ENCODE results near the gene KRR1.
A peak's percentile ranks its signal among the peaks of the same experiment; 100 is the strongest.

Gene KRR1

GRCh38 chr12:75505706-75506312, 5.6 kb downstream of the KRR1 start:
- no peak overlapping the region for H3K4me3 ChIP-seq (ENCODE audit: control insufficient read depth, low read depth, low read length)
- TF ChIP-seq CTCF (conservative IDR thresholded peaks at IDR 0.05; ENCODE audit: control insufficient read depth, insufficient read depth, low read depth, low read length) = peak; percentile 73
- DNase-seq (ENCODE audit: low read depth) = peak; percentile 57

- DNase-seq (ENCODE audit: low read depth) = no peak
- TF ChIP-seq CTCF (conservative IDR thresholded peaks at IDR 0.05; ENCODE audit: control insufficient read depth, insufficient read depth, low read depth, low read length) = no peak
- no peak overlapping the region for H3K4me3 ChIP-seq (ENCODE audit: control insufficient read depth, low read depth, low read length)
Measured at GRCh38 chr12:75503866-75504265, 7.5 kb downstream of the KRR1 start.

GRCh38 chr12:75503459-75503858, 8.0 kb downstream of the KRR1 start:
- no peak for DNase-seq (ENCODE audit: low read depth)
- TF ChIP-seq CTCF (conservative IDR thresholded peaks at IDR 0.05; ENCODE audit: control insufficient read depth, insufficient read depth, low read depth, low read length) = no peak
- H3K4me3 ChIP-seq (ENCODE audit: control insufficient read depth, low read depth, low read length) = no peak overlapping the region

GRCh38 chr12:75491169-75491568, 20.2 kb downstream of the KRR1 start:
- DNase-seq (ENCODE audit: low read depth) = no peak
- H3K4me3 ChIP-seq (ENCODE audit: control insufficient read depth, low read depth, low read length) = no peak overlapping the region
- TF ChIP-seq CTCF (conservative IDR thresholded peaks at IDR 0.05; ENCODE audit: control insufficient read depth, insufficient read depth, low read depth, low read length) = no peak

- DNase-seq (ENCODE audit: low read depth) = peak; percentile 67
Measured at GRCh38 chr12:75489613-75490210, 21.7 kb downstream of the KRR1 start.

GRCh38 chr12:75489187-75489586, 22.2 kb downstream of the KRR1 start:
- no peak for DNase-seq (ENCODE audit: low read depth)
- TF ChIP-seq CTCF (conservative IDR thresholded peaks at IDR 0.05; ENCODE audit: control insufficient read depth, insufficient read depth, low read depth, low read length) = no peak

More at GRCh38 chr12:75489613-75490210, 21.7 kb downstream of the KRR1 start:
- TF ChIP-seq CTCF (conservative IDR thresholded peaks at IDR 0.05; ENCODE audit: control insufficient read depth, insufficient read depth, low read depth, low read length) = no peak
- H3K4me3 ChIP-seq (ENCODE audit: control insufficient read depth, low read depth, low read length) = no peak overlapping the region

More at GRCh38 chr12:75489187-75489586, 22.2 kb downstream of the KRR1 start:
- H3K4me3 ChIP-seq (ENCODE audit: control insufficient read depth, low read depth, low read length) = no peak overlapping the region

Measured in fibroblast of mammary gland (primary cell).